Testis (tissue), 3 donors: ENCODE data around the gene AUTS2. TPM values are rescaled to one million over a fixed set of nuclear protein-coding genes. Genes with fewer than 3 reads are reported as not detected.

Experiments used
- DNase-seq: peaks from one replicate; pipeline ENCODE4 v3.0.0-alpha.2; 2019
- H3K27ac ChIP-seq, 2 donors: fragments of 200-600 bp; sonication (generic); one replicate each; pipeline ENCODE4 v1.5.1; 2019
- H3K27me3 ChIP-seq: fragments of 200-600 bp; sonication (generic); one replicate; pipeline ENCODE4 v1.5.1; 2019
- H3K36me3 ChIP-seq: fragments of 200-600 bp; sonication (generic); one replicate; pipeline ENCODE4 v1.5.1; 2017; ENCODE audit warnings: low read depth; ENCODE audit errors: missing control alignments
- H3K4me1 ChIP-seq: fragments of 200-600 bp; sonication (generic); one replicate; pipeline ENCODE4 v1.5.1; 2019
- H3K4me3 ChIP-seq, 2 donors: fragments of 200-600 bp; sonication (generic); one replicate each; pipeline ENCODE4 v1.5.1; 2017 to 2019
- H3K9me3 ChIP-seq: fragments of 200-600 bp; sonication (generic); one replicate; pipeline ENCODE4 v1.5.1; 2017
- CTCF ChIP-seq, 3 experiments: fragments of 450-650 bp in 2 of 3; fragments of 200-600 bp in 1 of 3; sonication (generic) in 1 of 3; IDR thresholded peaks; one replicate each; pipeline ENCODE4 v1.5.1; 2016 to 2019; ENCODE audit warnings: antibody characterized with exemption in 3 of 3, mild to moderate bottlenecking in 2 of 3, moderate library complexity in 1 of 3
- POLR2A ChIP-seq: fragments of 450-650 bp; IDR thresholded peaks from one replicate; pipeline ENCODE4 v1.6.1; 2017; ENCODE audit warnings: antibody characterized with exemption, mild to moderate bottlenecking, moderate library complexity
- WGBS, 2 donors: methylation state at CpG; one replicate each; pipeline ENCODE4 v1.1.5; 2018; 5-methylcytosine and 5-hydroxymethylcytosine counted together
- intact Hi-C: fragments of 100-400 bp; cut with DNase I; formaldehyde crosslinking; loops from one replicate; pipeline ENCODE4 v1.15.1; 2023; ENCODE audit warnings: low total_unique reads
- polyA plus RNA-seq: library from polyadenylated mRNA; stranded (reverse); fragments of 350-450 nt; fragmentation: Illumina TruSeq; extraction: RNeasy Lipid Tissue Mini Kit (QIAGEN cat#74804); gene quantifications from one replicate; pipeline ENCODE4 v1.2.3, GENCODE V29; 2014; ENCODE audit warnings: low read depth, low replicate concordance; ENCODE audit not compliant: insufficient read depth
- total RNA-seq, 2 donors: library from RNA; depleted of rRNA; stranded (reverse); fragments of >200 nt; gene quantifications; one replicate each; pipeline ENCODE4 v1.2.3, GENCODE V29; 2016

AUTS2 gene
- total and polyA plus RNA-seq, 3 donors from 2014 or later: 21.3 to 75.5 (median 56.1) TPM

- no peak for TF ChIP-seq CTCF (IDR thresholded peaks at IDR 0.05)
- TF ChIP-seq POLR2A: no peak
- WGBS, 2 donors: 58 to 64% methylated on average over 6 of the region's 6 CpGs
- Histone ChIP-seq H3K4me1 (no peaks in the 10 kb centered on the region), H3K4me3 (no peak overlapping the region), H3K27me3 (no peaks in the 10 kb centered on the region), H3K9me3 (no peaks in the 10 kb centered on the region), H3K27ac (no peak overlapping the region), H3K36me3 (no peaks in the 10 kb centered on the region)
- no peak for DNase-seq
- intact Hi-C loops: no loop called here
Observed at GRCh38 chr7:69889976-69890351, 291.7 kb downstream of the AUTS2 start.

GRCh38 chr7:69892790-69893189 lies 294.5 kb downstream of the AUTS2 start:
- intact Hi-C loops: no loop called here
- Histone ChIP-seq H3K4me3 (no peak overlapping the region), H3K27me3 (no peaks in the 10 kb centered on the region), H3K9me3 (no peaks in the 10 kb centered on the region), H3K27ac (no peak overlapping the region), H3K4me1 (no peaks in the 10 kb centered on the region), H3K36me3 (no peaks in the 10 kb centered on the region)
- DNase-seq: no peak
- TF ChIP-seq CTCF (IDR thresholded peaks at IDR 0.05): no peak
- TF ChIP-seq POLR2A: no peak

- Histone ChIP-seq H3K27me3 (no peaks in the 10 kb centered on the region), H3K4me1 (no peaks in the 10 kb centered on the region), H3K27ac (no peak overlapping the region), H3K36me3 (no peaks in the 10 kb centered on the region), H3K9me3 (no peaks in the 10 kb centered on the region), H3K4me3 (no peak overlapping the region)
- peak; percentile 26 for DNase-seq
- TF ChIP-seq CTCF (IDR thresholded peaks at IDR 0.05): peak in 1 of 3 experiments; percentile 17
- no peak for TF ChIP-seq POLR2A
- 77 to 84% methylated on average over 3 of the region's 3 CpGs for whole genome bisulfite sequencing, 2 donors
- intact Hi-C loops: no loop called here
Observed at GRCh38 chr7:69893906-69894305, 295.6 kb downstream of the AUTS2 start.

GRCh38 chr7:69895446-69895845 lies 297.2 kb downstream of the AUTS2 start:
- 78 to 89% methylated on average over 2 of the region's 2 CpGs for WGBS, 2 donors
- Histone ChIP-seq H3K9me3 (no peaks in the 10 kb centered on the region), H3K4me1 (no peaks in the 10 kb centered on the region), H3K27me3 (no peaks in the 10 kb centered on the region), H3K27ac (no peak overlapping the region), H3K36me3 (no peaks in the 10 kb centered on the region), H3K4me3 (no peak overlapping the region)
- intact Hi-C loops: no loop called here
- DNase-seq: no peak
- TF ChIP-seq CTCF (IDR thresholded peaks at IDR 0.05): no peak
- TF ChIP-seq POLR2A: no peak

- Histone ChIP-seq H3K4me3 (no peak overlapping the region), H3K4me1 (no peaks in the 10 kb centered on the region), H3K9me3 (no peaks in the 10 kb centered on the region), H3K27me3 (no peaks in the 10 kb centered on the region), H3K27ac (no peak overlapping the region), H3K36me3 (no peaks in the 10 kb centered on the region)
- WGBS, 2 donors: 95% methylated on average over 5 of the region's 5 CpGs
- no peak for TF ChIP-seq POLR2A
- no peak for TF ChIP-seq CTCF (IDR thresholded peaks at IDR 0.05)
- intact Hi-C loops: no loop called here
- DNase-seq: no peak
Observed at GRCh38 chr7:69896121-69896520, 297.8 kb downstream of the AUTS2 start.
